Kidney (tissue), 14 donors: ENCODE results near the gene TBK1. TPM values are rescaled to one million over a fixed set of nuclear protein-coding genes. Genes with fewer than 3 reads are reported as not detected.

Experiments used
- DNase-seq, 5 donors: peaks; one replicate each; pipeline ENCODE4 v3.0.0-alpha.2; 2013 to 2020
- FAIRE-seq: peaks from 2 replicates; lab custom pipeline; 2012; peaks lifted over from hg19 to GRCh38; lab: Jason Lieb, UNC
- H3K27ac ChIP-seq, 2 donors: one replicate each; pipeline ENCODE4 v1.7.0; 2013; ENCODE audit warnings: low read depth in 2 of 2, low read length in 2 of 2, inconsistent platforms in 1 of 2
- H3K27me3 ChIP-seq: one replicate; pipeline ENCODE4 v1.7.1; 2013; ENCODE audit warnings: low read length, inconsistent platforms; ENCODE audit not compliant: control insufficient read depth, insufficient read depth
- H3K36me3 ChIP-seq, 3 donors: one replicate each; pipeline versions ENCODE4 v1.7.0 to v1.7.1; 2013; ENCODE audit warnings: low read length in 3 of 3, control low read depth in 1 of 3, inconsistent platforms in 1 of 3; ENCODE audit not compliant: insufficient read depth in 3 of 3, control insufficient read depth in 2 of 3
- H3K4me1 ChIP-seq, 3 donors: one replicate each; pipeline versions ENCODE4 v1.7.0 to v1.7.1; 2013; ENCODE audit warnings: low read length in 3 of 3, inconsistent platforms in 1 of 3, low read depth in 1 of 3; ENCODE audit not compliant: control insufficient read depth in 2 of 3, insufficient read depth in 2 of 3
- H3K4me3 ChIP-seq, 3 donors: one replicate each; pipeline versions ENCODE4 v1.7.0 to v1.8.1; 2013; ENCODE audit warnings: low read length in 3 of 3, control low read depth in 1 of 3, inconsistent platforms in 1 of 3
- H3K9ac ChIP-seq, 3 donors: one replicate each; pipeline versions ENCODE4 v1.7.0 to v1.7.1; 2013; ENCODE audit warnings: low read length in 3 of 3, control low read depth in 1 of 3, inconsistent platforms in 1 of 3
- H3K9me3 ChIP-seq, 3 donors: one replicate each; pipeline versions ENCODE4 v1.7.0 to v1.7.1; 2013; ENCODE audit warnings: low read length in 3 of 3, control low read depth in 1 of 3, inconsistent platforms in 1 of 3; ENCODE audit not compliant: control insufficient read depth in 2 of 3, insufficient read depth in 1 of 3
- intact Hi-C: fragments of 100-400 bp; cut with DNase I; formaldehyde crosslinking; loops from one replicate; pipeline ENCODE4 v1.11.1; 2022
- polyA plus RNA-seq: library from polyadenylated mRNA; stranded (reverse); fragments of 350-450 nt; fragmentation: Illumina TruSeq; extraction: RNeasy Lipid Tissue Mini Kit (QIAGEN cat#74804); gene quantifications from one replicate; pipeline ENCODE4 v1.2.3, GENCODE V29; 2014; ENCODE audit warnings: low read depth, low replicate concordance; ENCODE audit not compliant: insufficient read depth
- total RNA-seq: library from RNA; stranded (reverse); fragmentation: NEBNext Ultra II Directional; extraction: Animal tissue kit (Norgen Biotek cat#: 25700); gene quantifications from one replicate; pipeline ENCODE4 v1.2.1, GENCODE V29; 2021
- TF ChIP-seq, protein P1 (sequence below): IDR thresholded peaks from 3 replicates; pipeline ENCODE4 v1.5.1; 2012; ENCODE audit warnings: mild to moderate bottlenecking, moderate library complexity, borderline replicate concordance; ENCODE audit not compliant: insufficient read depth; ENCODE audit errors: extremely low read depth
- donor health status: control.
- donor health status: control.
- donor health status: control.
- donor health status: control.
- donor health status: control.
- donor health status: DM: yes; HTN: yes; CAD: no.
- donor health status: Normal renal cell carcinoma (clear cell type).

Gene TBK1
- total and polyA plus RNA-seq, 2 donors from 2014 or later = 9.7 to 21.7 TPM

DNA sequence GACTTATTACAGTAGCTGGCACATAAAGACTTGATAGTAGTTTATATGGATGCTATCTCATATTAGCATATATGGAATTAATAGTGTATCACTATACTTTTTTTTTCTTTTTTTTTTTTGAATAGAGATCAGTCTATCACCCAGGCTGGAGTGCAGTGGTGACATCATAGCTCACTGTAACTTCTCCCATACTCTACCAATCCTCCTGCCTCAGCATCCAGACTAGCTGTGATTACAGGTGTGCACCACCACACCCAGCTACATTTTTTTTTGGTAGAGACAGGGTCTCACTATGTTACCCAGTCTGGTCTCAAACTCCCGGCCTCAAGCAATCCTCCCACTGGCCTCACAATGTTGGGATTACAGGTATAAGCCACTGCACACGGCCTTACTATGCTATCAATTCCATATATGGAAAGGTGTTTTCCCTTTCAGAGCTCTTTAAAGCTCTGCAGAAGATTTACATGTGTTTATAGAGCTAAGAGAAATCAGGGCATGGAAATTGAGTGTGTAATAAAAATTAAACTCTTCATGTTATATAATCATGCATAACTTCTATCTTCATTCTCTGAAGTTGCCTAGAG lies 1.8 kb upstream of the TBK1 start:
- no peaks in the 10 kb centered on the region for H3K27me3 ChIP-seq
- peaks cover 0 to 10% (median 2%) of the 10 kb centered on the region in 3 donors for H3K36me3 ChIP-seq
- FAIRE-seq (no peak), DNase-seq (no peak)
- no peak overlapping the region for H3K9ac ChIP-seq
- no peak overlapping the region for H3K27ac ChIP-seq
- no peaks in the 10 kb centered on the region for H3K9me3 ChIP-seq
- intact Hi-C loops = no loop called here
- TF ChIP-seq, protein P1, sequence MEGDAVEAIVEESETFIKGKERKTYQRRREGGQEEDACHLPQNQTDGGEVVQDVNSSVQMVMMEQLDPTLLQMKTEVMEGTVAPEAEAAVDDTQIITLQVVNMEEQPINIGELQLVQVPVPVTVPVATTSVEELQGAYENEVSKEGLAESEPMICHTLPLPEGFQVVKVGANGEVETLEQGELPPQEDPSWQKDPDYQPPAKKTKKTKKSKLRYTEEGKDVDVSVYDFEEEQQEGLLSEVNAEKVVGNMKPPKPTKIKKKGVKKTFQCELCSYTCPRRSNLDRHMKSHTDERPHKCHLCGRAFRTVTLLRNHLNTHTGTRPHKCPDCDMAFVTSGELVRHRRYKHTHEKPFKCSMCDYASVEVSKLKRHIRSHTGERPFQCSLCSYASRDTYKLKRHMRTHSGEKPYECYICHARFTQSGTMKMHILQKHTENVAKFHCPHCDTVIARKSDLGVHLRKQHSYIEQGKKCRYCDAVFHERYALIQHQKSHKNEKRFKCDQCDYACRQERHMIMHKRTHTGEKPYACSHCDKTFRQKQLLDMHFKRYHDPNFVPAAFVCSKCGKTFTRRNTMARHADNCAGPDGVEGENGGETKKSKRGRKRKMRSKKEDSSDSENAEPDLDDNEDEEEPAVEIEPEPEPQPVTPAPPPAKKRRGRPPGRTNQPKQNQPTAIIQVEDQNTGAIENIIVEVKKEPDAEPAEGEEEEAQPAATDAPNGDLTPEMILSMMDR = no peak
- H3K4me3 ChIP-seq = no peak overlapping the region
- H3K4me1 ChIP-seq = peaks cover 0 to 6% (median 5%) of the 10 kb centered on the region in 3 donors

DNA sequence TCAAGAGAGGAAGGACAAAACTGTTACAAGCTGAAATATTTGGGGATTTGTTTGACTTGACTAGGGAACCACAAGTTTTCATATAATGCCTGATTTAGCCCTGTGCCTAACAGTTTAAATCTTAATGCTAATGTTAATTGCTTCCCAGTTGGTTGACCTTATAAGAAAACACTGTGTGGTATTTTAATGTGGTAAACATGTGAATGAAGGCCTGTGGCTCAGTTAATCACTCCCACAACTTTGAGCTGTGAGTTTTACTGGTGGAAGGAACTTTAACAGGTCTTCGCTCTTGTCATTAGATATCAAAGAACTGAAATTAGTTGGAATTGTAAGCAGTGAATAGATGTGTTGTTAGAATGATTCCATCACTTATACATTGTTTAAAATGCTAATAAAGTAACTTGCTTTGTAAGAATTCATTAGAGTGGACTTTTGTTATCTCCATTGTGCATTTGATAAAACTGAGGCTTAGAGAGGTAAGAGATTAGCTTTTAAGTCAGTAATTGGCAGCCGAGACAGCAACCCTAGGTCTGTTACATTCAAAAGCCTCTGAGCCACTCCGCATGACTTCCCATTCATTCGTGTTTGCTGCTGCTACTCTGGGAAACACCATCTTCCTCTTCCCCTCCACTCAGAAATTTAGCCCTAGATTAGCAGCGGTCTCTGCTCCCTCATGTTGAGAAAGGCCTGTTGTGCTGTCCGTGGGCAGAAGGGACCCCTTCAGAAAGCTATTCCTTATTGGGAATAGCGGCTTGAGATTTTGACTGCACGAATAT lies 1.0 kb upstream of the TBK1 start:
- Histone ChIP-seq H3K9me3 (no peaks in the 10 kb centered on the region), H3K27me3 (no peaks in the 10 kb centered on the region), H3K9ac (peak overlapping the region in 2 of 3 donors; percentile 95 to 98), H3K36me3 (peaks cover 0 to 4% (median 2%) of the 10 kb centered on the region in 3 donors), H3K27ac (peak overlapping the region in 1 of 2 donors; percentile 52), H3K4me1 (peaks cover 0 to 6% (median 5%) of the 10 kb centered on the region in 3 donors), H3K4me3 (peak overlapping the region; percentile 91 to 97 (median 94))
- peak in 2 of 5 donors; percentile 19 to 37 for DNase-seq
- intact Hi-C loops = no loop called here
- FAIRE-seq = no peak
- TF ChIP-seq, protein P1 = no peak

DNA sequence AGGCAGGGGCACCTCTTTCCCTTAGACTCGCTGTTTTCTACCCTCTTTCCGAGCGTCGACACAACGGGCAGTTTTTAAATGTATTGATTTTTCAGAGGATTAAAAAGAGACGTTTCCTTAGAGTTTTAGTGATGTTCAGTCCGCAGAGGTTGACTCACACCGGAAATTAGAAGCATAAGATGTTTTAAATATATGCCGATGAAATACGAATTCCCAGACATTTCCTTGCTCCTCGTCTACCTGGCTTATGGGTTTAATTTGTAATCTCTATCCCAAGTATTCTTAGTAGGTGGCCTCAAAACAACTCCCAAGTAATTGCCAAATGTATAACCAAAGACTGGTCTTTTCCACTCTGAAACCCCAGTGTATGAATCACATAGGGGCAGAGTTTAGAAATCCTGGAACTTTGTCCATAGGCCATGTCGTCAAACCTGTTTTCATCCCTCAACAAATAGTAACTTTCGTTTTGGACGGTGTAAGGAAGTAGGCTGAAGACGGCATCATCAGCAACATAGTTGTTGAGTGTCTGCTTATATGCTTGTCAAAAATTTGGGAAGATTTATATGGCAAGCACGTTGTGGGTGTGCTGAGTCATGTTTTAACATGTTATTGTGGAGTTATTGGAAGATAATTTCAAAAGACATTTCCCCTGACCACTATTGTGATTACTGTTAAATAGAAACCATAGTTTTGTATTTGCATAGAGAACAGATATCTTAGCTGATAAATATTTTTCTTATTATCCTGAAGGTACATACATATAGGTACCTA lies 824 bp downstream of the TBK1 start:
- Histone ChIP-seq H3K36me3 (peaks cover 0 to 2% (median 0%) of the 10 kb centered on the region in 3 donors), H3K27me3 (no peaks in the 10 kb centered on the region), H3K4me3 (peak overlapping the region; percentile 86 to 97 (median 90)), H3K9me3 (no peaks in the 10 kb centered on the region), H3K9ac (peak overlapping the region; percentile 77 to 98 (median 95)), H3K4me1 (peaks cover 0 to 6% (median 5%) of the 10 kb centered on the region in 3 donors), H3K27ac (peak overlapping the region; percentile 92 to 97)
- intact Hi-C loops = no loop called here
- TF ChIP-seq, protein P1 = no peak
- FAIRE-seq = no peak
- peak in 2 of 5 donors; percentile 60 to 65 for DNase-seq
